Stimulated activated CD8-positive, alpha-beta memory T cell treated with anti-CD3 and anti-CD28 coated beads, Interleukin-12 subunit alpha, Interleukin-12 subunit beta, amount 100 ng/mL, for 1 hour (primary cell): ENCODE data around the gene TAPBP.
"Not testable (repeated sequence)": the region's sequence is repeated elsewhere in the genome, so short reads cannot be mapped to it uniquely, and the experiment has no call there.

Experiments used
- DNase-seq: peaks from one replicate; pipeline ENCODE4 v3.0.0-alpha.2; 2020; ENCODE audit warnings: low read depth

The TAPBP gene

GRCh38 chr6:33276581-33276863 lies 37.4 kb downstream of the TAPBP start:
- DNase-seq, result no peak

- DNase-seq, result not testable (repeated sequence)
Measured at GRCh38 chr6:33275795-33276580, 37.9 kb downstream of the TAPBP start.

GRCh38 chr6:33273924-33274902 lies 39.7 kb downstream of the TAPBP start:
- DNase-seq, result no peak

- DNase-seq, result no peak
Measured at GRCh38 chr6:33273129-33273923, 40.6 kb downstream of the TAPBP start.

- no peak for DNase-seq
Measured at GRCh38 chr6:33272275-33273128, 41.4 kb downstream of the TAPBP start.

GRCh38 chr6:33271468-33272274 lies 42.2 kb downstream of the TAPBP start, which contains the start of the genes RPS18 and VPS52:
Gene RPS18 (plus strand): TSS chr6:33272075. CDS start chr6:33272120, 45 bp downstream.
Gene VPS52 (minus strand): TSS chr6:33271876. CDS start chr6:33271675, 201 bp downstream.
- DNase-seq, result peak; percentile 88

- no peak for DNase-seq
Measured at GRCh38 chr6:33271117-33271467, 42.8 kb downstream of the TAPBP start.

GRCh38 chr6:33264015-33264414 lies 49.9 kb downstream of the TAPBP start:
- DNase-seq, result no peak

- DNase-seq, result not testable (repeated sequence)
Measured at GRCh38 chr6:33262490-33262889, 51.4 kb downstream of the TAPBP start.

- DNase-seq, result no peak
Measured at GRCh38 chr6:33259032-33259431, 54.8 kb downstream of the TAPBP start.

- no peak for DNase-seq
Measured at GRCh38 chr6:33254591-33254990, 59.3 kb downstream of the TAPBP start.

- no peak for DNase-seq
Measured at GRCh38 chr6:33252759-33253158, 61.1 kb downstream of the TAPBP start.

- DNase-seq, result no peak
Measured at GRCh38 chr6:33251395-33252012, 62.4 kb downstream of the TAPBP start.

- no peak for DNase-seq
Measured at GRCh38 chr6:33250731-33251130, 63.1 kb downstream of the TAPBP start.

- no peak for DNase-seq
Measured at GRCh38 chr6:33249732-33250630, 63.9 kb downstream of the TAPBP start.
